ENCODE results near the gene PREX1. TPM values are rescaled to one million over a fixed set of nuclear protein-coding genes. Genes with fewer than 3 reads are reported as not detected.
A peak's percentile ranks its signal among the peaks of the same experiment; 100 is the strongest.

The PREX1 gene
- total RNA-seq, 1 donor from 2014 or later: 78.2 TPM

- H3K9me3 ChIP-seq: no peaks in the 10 kb centered on the region
- ATAC-seq: no peak
- no peak overlapping the region for H3K4me3 ChIP-seq
- peaks cover 8% of the 10 kb centered on the region for H3K36me3 ChIP-seq
- intact Hi-C loops (cut with DNase I): no loop called here
- no peak for DNase-seq
- H3K27ac ChIP-seq: peak overlapping the region; percentile 21
- H3K4me1 ChIP-seq: peaks cover 53% of the 10 kb centered on the region
- TF ChIP-seq CTCF (IDR thresholded peaks at IDR 0.05): no peak
- no peaks in the 10 kb centered on the region for H3K27me3 ChIP-seq (ENCODE audit: low read depth)
Measured at GRCh38 chr20:48749437-48749836, 78.4 kb downstream of the PREX1 start.

DNA sequence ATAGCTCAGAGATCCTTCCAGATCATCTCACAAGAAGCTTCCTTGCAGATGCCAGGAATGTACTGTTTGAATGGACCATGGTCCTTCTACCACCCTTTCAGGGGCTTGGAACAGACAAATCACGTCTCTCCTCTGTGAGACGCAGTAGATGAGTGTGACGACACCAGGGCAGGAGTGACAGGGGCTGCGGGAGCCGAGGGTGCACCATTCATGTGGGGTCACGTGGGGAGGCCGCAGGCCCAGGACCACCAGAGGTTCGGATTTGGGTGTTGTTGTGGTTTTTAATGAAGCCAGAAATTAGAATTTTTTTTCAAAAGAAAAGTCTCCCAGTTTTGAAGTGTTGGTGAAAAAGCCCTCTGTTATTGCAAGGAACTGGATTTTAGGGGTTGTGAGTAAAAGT, 79.2 kb downstream of the PREX1 start:
- intact Hi-C loops (cut with DNase I): no loop called here
- H3K4me1 ChIP-seq: peaks cover 51% of the 10 kb centered on the region
- TF ChIP-seq CTCF (IDR thresholded peaks at IDR 0.05): no peak
- no peak overlapping the region for H3K27ac ChIP-seq
- no peak overlapping the region for H3K4me3 ChIP-seq
- peaks cover 16% of the 10 kb centered on the region for H3K36me3 ChIP-seq
- ATAC-seq (no peak), DNase-seq (no peak)
- H3K27me3 ChIP-seq (ENCODE audit: low read depth): no peaks in the 10 kb centered on the region
- no peaks in the 10 kb centered on the region for H3K9me3 ChIP-seq

DNA sequence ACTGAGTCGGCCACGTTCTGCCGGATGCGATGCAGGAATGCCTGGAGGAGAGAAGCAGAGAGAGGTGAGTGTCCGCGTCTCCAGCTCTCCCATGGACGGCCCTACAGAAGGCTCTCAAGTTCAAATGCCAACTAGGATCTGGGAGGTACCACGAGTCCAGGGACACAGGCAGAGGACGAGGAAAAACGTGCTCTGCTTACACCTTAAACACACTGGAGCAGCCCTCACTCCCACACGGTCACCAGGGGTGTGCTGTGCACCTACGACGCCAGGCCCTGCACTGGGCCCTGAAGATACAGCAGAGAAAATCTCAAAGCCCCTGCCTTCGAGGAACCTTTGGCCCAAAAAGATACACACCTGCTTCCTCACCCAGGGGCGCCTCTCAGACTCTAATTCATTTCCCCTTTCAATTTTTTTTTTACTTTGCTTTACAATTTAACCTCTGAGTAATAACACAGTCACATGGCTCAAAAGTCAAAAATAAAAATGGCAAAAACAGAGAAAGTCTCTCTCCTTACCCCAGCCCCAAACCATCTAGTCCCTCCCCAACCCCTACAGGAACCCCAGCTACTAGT, 79.9 kb downstream of the PREX1 start:
- intact Hi-C loops (cut with DNase I): no loop called here
- no peak overlapping the region for H3K27ac ChIP-seq
- peaks cover 22% of the 10 kb centered on the region for H3K36me3 ChIP-seq
- H3K4me3 ChIP-seq: no peak overlapping the region
- ATAC-seq: no peak
- H3K9me3 ChIP-seq: no peaks in the 10 kb centered on the region
- no peak for TF ChIP-seq CTCF (IDR thresholded peaks at IDR 0.05)
- peaks cover 46% of the 10 kb centered on the region for H3K4me1 ChIP-seq
- no peak for DNase-seq
- no peaks in the 10 kb centered on the region for H3K27me3 ChIP-seq (ENCODE audit: low read depth)

DNA sequence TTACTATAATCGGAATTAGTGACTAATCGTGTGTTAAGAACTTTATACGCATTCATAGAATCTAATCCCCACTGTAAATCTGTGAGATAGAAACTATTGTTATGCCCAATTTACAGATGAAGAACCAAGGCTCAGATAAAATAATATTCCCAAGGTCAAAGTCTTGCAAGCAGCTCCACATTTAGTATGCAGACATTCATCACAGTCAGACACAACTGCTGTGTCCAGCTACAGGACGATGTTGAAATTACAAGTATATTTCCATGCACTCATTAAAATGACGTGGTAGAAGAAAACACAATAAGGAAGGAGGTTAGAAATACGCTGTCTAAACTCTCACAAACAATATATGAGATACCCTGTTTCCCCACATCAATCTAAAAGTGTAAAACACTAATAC, 82.5 kb downstream of the PREX1 start:
- ATAC-seq (no peak), DNase-seq (no peak)
- Histone ChIP-seq H3K27me3 (ENCODE audit: low read depth) (no peaks in the 10 kb centered on the region), H3K9me3 (no peaks in the 10 kb centered on the region), H3K4me1 (peaks cover 21% of the 10 kb centered on the region), H3K27ac (no peak overlapping the region), H3K4me3 (no peak overlapping the region), H3K36me3 (peaks cover 36% of the 10 kb centered on the region)
- intact Hi-C loops (cut with DNase I): no loop called here
- TF ChIP-seq CTCF (IDR thresholded peaks at IDR 0.05): no peak

- Histone ChIP-seq H3K4me1 (peaks cover 18% of the 10 kb centered on the region), H3K27me3 (ENCODE audit: low read depth) (no peaks in the 10 kb centered on the region), H3K36me3 (peaks cover 36% of the 10 kb centered on the region), H3K9me3 (no peaks in the 10 kb centered on the region), H3K4me3 (no peak overlapping the region), H3K27ac (no peak overlapping the region)
- ATAC-seq (no peak), DNase-seq (no peak)
- TF ChIP-seq CTCF (IDR thresholded peaks at IDR 0.05): no peak
- intact Hi-C loops (cut with DNase I): no loop called here
Measured at GRCh38 chr20:48744515-48744914, 83.3 kb downstream of the PREX1 start.

Measured in lower lobe of right lung (tissue), 2 donors.